Kidney glomerular epithelial cell (primary cell): ENCODE results near the gene ADCY7.

Experiments used
- DNase-seq: peaks from one replicate; lab custom pipeline; 2025; lab: John Stamatoyannopoulos, UW

ADCY7 gene

GRCh38 chr16:50267651-50268050 lies 1.3 kb downstream of the ADCY7 start:
- no peak for DNase-seq

- DNase-seq, result no peak
Measured at GRCh38 chr16:50268352-50268751, 2.0 kb downstream of the ADCY7 start.

- DNase-seq, result no peak
Measured at GRCh38 chr16:50269061-50269705, 2.8 kb downstream of the ADCY7 start.

GRCh38 chr16:50269769-50270509 lies 3.6 kb downstream of the ADCY7 start:
- no peak for DNase-seq

DNA sequence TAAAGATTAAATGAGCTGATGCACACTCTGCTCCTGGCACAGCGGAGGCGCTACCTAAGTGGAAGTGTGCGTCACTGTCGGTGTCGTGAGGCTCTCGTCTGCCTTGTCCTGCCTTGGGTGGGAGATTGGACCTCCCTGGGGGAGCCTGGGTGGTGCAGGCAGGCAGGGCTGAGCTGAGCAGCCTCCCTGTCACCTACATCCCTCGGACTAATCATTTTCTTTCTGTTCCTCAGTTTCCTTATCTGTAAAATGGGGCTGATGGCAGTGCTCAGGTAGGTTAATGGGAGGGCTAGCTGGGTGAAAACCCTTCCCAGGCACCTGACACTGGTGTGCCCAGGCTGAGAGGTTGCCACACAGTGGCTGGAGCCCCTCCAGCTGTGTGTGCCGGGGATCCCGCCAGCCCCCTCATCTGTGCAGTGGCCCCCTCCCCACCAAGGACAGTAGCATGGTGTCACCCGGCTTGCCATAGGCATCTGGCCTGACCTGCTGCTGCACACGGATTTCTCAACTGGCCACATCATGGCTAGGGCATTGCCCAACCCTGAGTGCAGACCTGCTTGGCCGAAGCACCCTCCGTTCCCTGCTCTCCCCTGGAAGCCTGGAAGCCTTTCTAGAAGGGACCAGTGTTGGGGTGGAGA lies 4.3 kb downstream of the ADCY7 start:
- no peak for DNase-seq

DNA sequence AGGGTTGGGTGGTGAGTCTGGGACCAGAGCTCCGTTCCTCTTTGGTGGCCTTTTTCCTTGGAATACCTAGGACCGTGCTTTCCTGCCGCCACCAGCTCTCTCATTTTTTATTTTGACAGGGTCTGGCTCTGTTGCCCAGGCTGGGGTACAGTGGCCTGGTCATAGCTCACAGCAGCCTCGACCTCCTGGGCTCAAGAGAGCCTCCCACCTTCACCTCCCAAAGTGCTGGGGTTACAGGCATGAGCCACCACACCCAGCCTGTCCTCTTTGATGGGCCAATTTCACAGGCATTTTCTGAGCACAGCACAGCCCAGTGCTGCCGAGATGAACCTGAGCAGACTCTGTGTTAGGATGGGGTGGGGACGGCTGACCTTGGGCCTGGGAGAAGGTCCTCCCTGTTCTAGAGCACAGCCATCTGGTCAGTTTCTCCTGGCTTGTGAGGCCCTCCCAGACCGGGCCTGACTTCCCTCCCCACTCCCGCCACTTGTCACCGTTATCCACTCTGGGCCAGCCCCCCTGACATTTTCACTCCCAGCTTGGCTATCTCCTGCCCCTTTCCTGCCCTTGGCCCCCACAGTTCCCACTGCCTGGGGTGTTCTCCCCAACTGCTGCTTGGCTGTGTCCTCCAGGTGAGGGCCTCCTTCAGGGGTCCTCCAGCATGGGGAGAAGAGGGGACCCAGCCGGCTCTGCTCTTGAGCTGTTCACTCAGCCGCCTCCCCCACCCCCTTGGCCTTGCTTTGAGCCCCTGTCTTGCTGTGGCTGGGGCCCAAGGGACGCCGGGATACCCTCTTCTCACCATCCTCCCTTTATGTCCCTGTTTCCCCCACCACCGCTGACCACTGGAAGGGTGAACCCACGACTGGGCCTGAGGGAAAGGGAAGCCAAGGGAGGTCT lies 5.0 kb downstream of the ADCY7 start:
- DNase-seq, result no peak

GRCh38 chr16:50272111-50272571 lies 5.8 kb downstream of the ADCY7 start:
- DNase-seq, result no peak

- DNase-seq, result no peak
Measured at GRCh38 chr16:50272687-50273381, 6.5 kb downstream of the ADCY7 start.

GRCh38 chr16:50273382-50273690 lies 7.0 kb downstream of the ADCY7 start:
- DNase-seq, result no peak

- no peak for DNase-seq
Measured at GRCh38 chr16:50273888-50274325, 7.6 kb downstream of the ADCY7 start.

DNA sequence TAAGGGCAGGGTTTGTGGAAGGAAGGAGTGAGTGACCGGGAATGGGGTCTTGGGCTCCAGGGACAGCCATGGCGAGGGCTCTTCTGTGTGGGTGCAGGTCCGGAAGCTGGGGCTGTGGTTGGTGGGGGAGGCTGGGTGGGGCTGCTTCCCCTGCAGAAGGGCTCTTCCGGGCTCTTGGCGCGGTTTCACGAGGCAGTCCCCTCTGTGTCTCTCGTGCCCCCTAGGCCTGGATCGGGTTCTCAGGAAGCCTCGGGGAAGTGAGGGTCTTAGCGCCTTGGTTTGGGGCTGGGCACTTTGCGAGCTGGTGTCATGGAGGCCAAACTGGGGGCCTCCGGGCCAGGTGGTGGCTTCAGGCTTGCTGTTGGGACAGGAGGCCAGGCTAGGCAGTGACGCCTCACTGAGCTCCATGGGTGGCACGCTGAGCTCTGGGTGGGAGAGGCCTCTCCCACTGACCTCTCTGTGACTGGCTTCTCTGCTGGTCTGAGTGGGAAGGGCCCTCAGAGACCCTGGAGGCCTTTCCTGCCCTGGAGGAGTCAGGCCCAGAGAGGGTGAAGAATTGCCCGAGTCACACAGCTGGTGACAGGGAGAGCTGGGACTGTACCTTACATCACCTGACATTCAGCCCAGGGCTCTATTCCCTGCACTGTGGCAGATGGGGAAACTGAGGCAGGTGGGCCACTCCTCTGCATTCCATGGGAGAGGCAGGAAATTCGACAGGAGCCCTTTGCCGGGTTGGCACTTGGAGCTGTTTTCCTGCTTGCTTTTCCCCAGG lies 8.2 kb downstream of the ADCY7 start:
- no peak for DNase-seq

- DNase-seq, result no peak
Measured at GRCh38 chr16:50275098-50275415, 8.7 kb downstream of the ADCY7 start.

- DNase-seq, result no peak
Measured at GRCh38 chr16:50275428-50276325, 9.3 kb downstream of the ADCY7 start.

DNA sequence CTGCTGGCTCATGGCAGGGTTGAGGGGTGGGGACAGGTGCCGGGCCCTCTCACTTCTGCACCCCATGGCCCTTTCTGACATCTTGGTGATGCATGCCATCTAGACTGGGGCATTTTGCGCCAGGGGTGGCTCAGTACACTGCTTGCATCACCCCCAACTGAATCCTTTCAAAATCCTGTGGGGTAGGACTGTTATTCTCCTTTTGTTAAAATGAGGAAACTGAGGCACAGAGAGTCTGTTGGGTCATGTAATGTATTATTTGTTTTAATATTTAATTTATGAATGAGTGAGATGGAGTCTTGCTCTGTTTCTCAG lies 9.9 kb downstream of the ADCY7 start:
- no peak for DNase-seq

DNA sequence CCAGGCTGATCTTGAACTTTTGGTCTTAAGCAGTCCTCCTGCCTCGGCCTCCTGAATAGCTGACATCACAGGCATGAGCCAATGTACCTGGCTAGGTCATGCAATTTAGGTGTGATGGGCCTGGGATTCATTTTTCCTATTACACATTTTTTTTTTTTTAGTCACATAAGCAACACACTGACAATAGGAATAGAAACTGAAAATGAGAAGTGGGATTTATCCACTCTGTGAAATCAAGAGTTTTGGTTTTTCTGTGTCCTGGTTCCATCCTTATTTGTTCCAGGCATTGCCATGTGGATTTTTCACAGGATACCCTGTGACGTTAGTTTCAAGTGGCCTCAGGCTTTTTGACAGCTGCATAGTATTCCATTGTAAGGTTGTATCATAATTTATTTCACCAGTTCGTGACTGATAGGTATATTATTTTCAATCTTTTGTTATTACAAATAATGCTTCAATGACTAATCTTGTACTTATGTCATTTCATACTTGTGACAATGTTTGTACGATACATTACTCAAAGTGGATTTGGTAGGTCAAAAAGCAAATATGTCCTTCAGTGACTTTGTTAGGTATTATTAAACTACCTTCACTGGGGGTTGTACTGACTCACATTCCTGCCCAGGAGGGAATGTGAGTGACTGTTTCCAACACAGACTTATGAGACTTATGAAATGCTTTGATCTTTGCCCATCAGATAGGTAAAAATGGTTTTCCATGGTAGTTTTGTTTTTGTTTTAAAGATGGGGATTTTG lies 10.6 kb downstream of the ADCY7 start:
- DNase-seq, result peak; percentile 7

DNA sequence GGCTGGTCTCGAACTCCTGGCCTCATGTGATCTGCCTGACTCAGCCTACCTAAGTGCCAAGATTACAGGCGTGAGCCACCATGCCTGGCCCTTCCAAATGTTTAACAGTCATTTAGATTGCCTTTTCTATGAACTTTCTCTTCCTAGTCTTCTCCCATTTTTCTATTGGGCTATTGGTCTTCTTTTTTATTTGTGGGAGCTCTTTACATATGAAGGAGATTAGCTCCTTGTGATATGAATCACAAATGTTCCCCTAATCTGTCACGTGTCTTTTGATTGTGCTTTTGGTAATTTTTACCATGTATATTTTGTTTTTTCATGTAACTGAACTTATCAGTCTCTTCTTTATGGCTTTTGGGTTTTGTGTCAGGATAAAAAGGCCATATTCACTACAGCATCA lies 11.9 kb downstream of the ADCY7 start:
- no peak for DNase-seq

- DNase-seq, result no peak
Measured at GRCh38 chr16:50279504-50279865, 13.1 kb downstream of the ADCY7 start.

GRCh38 chr16:50280932-50281331 lies 14.6 kb downstream of the ADCY7 start:
- no peak for DNase-seq

DNA sequence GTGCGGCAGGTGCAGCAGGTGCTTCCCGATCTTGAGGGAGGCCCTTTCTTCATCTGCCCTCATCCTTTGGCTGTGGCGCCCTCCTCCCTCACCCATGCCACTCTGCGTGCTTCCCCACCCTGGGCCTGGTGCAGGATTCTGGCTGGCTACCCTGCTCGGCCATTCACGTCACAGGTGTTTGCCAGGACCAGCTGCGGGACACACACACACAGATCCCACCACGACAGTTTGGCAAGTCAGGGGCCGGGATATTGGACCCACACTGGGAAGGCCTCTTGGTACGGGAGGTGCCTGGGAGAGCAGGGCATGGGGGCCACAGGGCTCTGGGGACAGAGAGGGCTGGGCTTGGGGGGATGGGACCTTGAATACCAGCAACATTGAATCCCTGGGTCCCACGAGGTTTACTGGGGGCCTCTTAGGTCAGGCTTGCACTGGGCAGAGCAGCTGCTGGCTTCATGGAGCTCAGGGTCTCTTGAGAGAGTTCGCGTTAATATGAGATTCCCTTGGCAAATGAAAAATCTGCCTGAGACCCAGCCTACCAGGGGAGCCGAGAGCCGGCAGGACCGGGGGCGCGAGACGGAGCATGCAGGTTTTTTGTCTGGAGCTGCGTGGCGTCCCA lies 15.1 kb downstream of the ADCY7 start:
- no peak for DNase-seq
